PFSK-1 (cell line): ENCODE results near the gene RNF141.

ENCODE experiments used
- FOXP2 ChIP-seq: optimal IDR thresholded peaks from 2 replicates; pipeline ENCODE3; 2011; ENCODE audit warnings: borderline replicate concordance, control low read depth, inconsistent platforms; ENCODE audit not compliant: insufficient read depth; ENCODE audit errors: extremely low read length, extremely low read depth
- POLR2AphosphoS5 ChIP-seq: IDR thresholded peaks from 2 replicates; pipeline ENCODE4 v1.6.1; 2012; ENCODE audit warnings: low read depth, mild to moderate bottlenecking, control low read depth, low read length, moderate library complexity
- SIN3A ChIP-seq: IDR thresholded peaks from 2 replicates; pipeline ENCODE4 v1.6.1; 2012; ENCODE audit warnings: mild to moderate bottlenecking, low read length, moderate library complexity, borderline replicate concordance; ENCODE audit not compliant: insufficient read depth
- TAF1 ChIP-seq: IDR thresholded peaks from 2 replicates; pipeline ENCODE4 v1.6.1; 2012; ENCODE audit warnings: low read length, control low read depth, borderline replicate concordance; ENCODE audit not compliant: insufficient read depth
- TF ChIP-seq, protein P1 (sequence below), 2 experiments: IDR thresholded peaks; 2 replicates each; pipeline versions ENCODE4 v1.6.1 to v1.8.0; 2011 to 2012; ENCODE audit warnings: low read depth in 2 of 2, low read length in 2 of 2, control low read depth in 1 of 2, inconsistent platforms in 1 of 2, mild to moderate bottlenecking in 1 of 2, moderate library complexity in 1 of 2; ENCODE audit not compliant: insufficient read depth in 1 of 2

The RNF141 gene

DNA sequence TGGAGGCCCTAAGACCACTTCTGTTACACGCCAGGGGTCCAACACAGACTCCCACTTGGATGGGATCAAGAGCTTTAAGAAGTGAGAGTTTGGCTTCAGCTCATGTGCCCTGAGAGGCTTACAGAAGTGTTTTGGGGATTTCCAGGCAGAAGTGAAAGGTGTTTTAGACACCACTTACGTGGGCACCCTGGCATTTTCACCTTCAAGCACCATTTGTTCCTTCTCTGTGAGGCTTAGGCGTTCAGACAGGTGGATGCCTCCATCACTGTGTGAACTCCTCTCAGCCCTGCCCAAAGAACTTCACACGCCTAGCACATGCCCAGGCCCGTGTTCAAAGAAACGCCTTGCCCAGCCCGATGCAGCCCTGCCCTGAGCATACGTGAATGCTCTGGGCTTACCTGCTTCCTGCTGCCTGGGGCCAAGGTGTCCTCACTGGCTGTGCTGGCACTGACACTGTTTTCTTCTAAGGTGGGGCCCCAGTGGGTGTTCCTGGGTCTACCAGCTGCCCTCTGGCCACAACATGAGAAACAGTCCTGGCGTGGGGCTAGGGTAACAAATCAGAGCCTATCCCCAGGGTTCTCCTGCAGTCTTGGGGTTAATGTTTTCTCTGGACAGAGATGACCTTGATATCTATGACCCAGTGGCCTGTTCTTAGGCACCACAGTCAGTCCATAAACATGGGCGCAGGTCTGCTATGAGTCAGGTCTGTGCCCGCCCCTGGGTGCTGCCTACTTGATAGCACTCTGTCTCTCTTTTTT, 51.9 kb downstream of the RNF141 start:
- TF ChIP-seq FOXP2 (no peak), SIN3A (no peak), TAF1 (no peak), POLR2AphosphoS5 (no peak)
- TF ChIP-seq, protein P1, sequence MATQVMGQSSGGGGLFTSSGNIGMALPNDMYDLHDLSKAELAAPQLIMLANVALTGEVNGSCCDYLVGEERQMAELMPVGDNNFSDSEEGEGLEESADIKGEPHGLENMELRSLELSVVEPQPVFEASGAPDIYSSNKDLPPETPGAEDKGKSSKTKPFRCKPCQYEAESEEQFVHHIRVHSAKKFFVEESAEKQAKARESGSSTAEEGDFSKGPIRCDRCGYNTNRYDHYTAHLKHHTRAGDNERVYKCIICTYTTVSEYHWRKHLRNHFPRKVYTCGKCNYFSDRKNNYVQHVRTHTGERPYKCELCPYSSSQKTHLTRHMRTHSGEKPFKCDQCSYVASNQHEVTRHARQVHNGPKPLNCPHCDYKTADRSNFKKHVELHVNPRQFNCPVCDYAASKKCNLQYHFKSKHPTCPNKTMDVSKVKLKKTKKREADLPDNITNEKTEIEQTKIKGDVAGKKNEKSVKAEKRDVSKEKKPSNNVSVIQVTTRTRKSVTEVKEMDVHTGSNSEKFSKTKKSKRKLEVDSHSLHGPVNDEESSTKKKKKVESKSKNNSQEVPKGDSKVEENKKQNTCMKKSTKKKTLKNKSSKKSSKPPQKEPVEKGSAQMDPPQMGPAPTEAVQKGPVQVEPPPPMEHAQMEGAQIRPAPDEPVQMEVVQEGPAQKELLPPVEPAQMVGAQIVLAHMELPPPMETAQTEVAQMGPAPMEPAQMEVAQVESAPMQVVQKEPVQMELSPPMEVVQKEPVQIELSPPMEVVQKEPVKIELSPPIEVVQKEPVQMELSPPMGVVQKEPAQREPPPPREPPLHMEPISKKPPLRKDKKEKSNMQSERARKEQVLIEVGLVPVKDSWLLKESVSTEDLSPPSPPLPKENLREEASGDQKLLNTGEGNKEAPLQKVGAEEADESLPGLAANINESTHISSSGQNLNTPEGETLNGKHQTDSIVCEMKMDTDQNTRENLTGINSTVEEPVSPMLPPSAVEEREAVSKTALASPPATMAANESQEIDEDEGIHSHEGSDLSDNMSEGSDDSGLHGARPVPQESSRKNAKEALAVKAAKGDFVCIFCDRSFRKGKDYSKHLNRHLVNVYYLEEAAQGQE (IDR thresholded peaks at IDR 0.05; ENCODE audit: insufficient read depth in 1 of 2, low read depth in 2 of 2, low read length in 2 of 2), result no peak

DNA sequence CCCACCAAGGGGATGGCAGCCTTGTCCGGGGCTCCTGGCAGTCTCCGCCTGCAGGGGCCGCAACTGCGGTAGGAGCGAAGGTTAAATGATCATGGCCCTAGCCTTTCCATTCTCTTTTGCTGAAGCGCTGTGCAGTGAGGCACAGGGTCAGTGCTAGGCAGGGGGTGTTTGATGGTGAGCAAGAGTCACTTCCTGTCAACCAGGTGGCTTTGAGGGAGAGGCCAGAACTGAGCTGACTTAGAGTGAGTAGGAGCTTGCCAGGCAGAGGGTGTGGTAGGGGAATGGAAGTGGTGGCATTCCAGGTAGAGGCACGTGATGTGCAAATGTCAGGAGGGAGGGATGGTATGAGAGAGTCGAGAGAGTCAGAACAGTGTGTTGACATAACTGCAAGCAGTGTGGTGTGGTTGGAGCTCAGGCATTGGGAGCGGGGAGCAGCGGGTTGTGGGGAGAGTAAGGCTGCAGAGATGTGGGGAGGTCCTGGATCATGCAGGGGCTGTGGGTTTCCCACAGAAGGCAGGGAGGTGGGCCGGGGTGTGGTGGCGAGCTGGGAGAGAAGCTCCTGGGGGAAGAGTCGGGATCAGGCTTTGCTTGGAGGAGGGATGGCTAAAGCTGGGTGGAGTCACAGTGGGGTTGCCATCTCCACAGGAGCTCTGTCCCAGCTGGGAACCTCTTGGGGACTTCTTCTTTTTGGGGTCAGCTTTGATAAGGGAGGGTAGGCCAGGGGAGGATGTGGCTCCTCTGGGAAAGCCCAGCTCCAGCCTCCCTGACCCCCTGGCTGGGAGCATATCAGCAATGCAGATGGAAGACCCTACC, 52.7 kb downstream of the RNF141 start:
- TF ChIP-seq FOXP2, result no peak
- no peak for TF ChIP-seq SIN3A
- TF ChIP-seq, protein P1 (IDR thresholded peaks at IDR 0.05; ENCODE audit: insufficient read depth in 1 of 2, low read depth in 2 of 2, low read length in 2 of 2), result no peak
- no peak for TF ChIP-seq POLR2AphosphoS5
- TF ChIP-seq TAF1, result no peak

DNA sequence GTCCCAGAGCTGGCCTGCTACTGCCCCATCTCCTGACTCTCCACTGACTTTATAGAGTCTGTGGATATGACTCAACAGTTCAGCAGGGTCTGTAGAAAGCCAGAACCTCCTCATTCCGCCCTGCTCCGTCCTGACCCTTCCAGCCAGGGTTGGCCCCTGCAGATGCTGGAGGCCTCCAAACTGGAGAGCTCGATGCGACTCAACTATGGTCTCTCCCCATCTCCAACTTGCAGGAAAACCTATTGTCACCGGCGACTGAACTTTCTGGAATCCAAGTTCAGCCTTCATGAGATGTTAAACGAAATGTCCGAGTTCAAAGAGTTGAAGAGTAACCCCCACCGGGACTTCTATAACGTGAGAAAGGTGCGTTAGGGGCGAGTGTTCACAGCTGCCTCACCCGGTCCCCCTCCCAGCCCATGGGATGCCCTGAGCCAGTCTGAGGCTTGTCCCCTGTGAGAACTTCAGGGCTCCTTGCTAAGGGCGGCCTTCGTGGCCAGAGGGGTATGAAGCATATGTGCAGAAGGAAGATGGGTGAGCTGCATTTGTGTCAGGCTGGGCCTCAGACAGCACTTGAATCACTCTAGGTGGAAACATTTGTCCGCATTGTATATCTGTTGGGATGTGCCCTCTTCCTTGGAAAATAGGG, 53.9 kb downstream of the RNF141 start:
- no peak for TF ChIP-seq POLR2AphosphoS5
- TF ChIP-seq TAF1, result no peak
- TF ChIP-seq, protein P1 (IDR thresholded peaks at IDR 0.05; ENCODE audit: insufficient read depth in 1 of 2, low read depth in 2 of 2, low read length in 2 of 2), result no peak
- TF ChIP-seq SIN3A, result no peak
- no peak for TF ChIP-seq FOXP2

DNA sequence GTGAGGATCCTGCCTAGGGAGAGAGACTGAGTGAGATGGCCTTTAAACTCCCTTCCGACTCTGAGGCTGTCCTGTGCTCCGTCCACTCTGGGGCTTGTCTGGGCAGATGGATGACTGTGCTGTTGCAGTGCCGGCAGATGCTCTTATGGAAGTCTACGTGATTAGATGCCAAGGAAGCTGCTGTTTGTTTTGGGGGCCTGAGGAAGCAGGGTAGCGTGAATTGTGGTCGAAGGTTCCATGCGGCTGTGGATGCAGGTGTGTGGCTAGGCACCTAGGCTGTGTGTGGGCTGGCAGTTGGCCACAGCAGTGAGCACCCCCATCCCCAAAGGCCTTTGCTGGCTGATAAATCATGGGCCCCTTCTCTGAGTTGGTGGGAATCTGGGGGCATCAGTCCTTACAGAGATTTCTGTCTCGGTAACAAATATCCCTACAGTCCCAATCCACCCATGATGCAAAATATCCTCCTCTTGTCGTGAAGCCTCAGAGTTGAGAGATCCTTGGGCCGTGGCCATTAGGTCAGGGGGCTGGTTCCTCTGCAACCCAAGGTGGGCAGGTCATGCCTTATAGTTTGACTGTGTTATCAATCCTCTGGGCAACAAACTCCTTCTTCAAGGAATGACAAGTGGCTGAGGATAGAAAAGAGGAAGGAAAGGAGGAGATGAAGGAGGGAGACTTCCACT, 54.7 kb downstream of the RNF141 start:
- TF ChIP-seq, protein P1 (IDR thresholded peaks at IDR 0.05; ENCODE audit: insufficient read depth in 1 of 2, low read depth in 2 of 2, low read length in 2 of 2), result no peak
- TF ChIP-seq FOXP2, result no peak
- TF ChIP-seq POLR2AphosphoS5, result no peak
- no peak for TF ChIP-seq SIN3A
- no peak for TF ChIP-seq TAF1
